Measurements from ENCODE around the gene C2CD4C.
"Not testable (repeated sequence)": the region's sequence is repeated elsewhere in the genome, so short reads cannot be mapped to it uniquely, and the experiment has no call there.

The C2CD4C gene

GRCh38 chr19:438416-438958, 29.5 kb upstream of the C2CD4C start:
- no peak for DNase-seq (ENCODE audit: low read depth, low spot score)

GRCh38 chr19:437041-437440, 28.1 kb upstream of the C2CD4C start:
- no peak for DNase-seq (ENCODE audit: low read depth, low spot score)

GRCh38 chr19:436413-436950, 27.5 kb upstream of the C2CD4C start:
- DNase-seq (ENCODE audit: low read depth, low spot score) = no peak

- no peak for DNase-seq (ENCODE audit: low read depth, low spot score)
Observed at GRCh38 chr19:435707-436412, 26.9 kb upstream of the C2CD4C start.

GRCh38 chr19:435056-435706, 26.2 kb upstream of the C2CD4C start:
- no peak for DNase-seq (ENCODE audit: low read depth, low spot score)

GRCh38 chr19:434152-434960, 25.4 kb upstream of the C2CD4C start:
- DNase-seq (ENCODE audit: low read depth, low spot score) = no peak

- DNase-seq (ENCODE audit: low read depth, low spot score) = no peak
Observed at GRCh38 chr19:430701-431100, 21.8 kb upstream of the C2CD4C start.

- no peak for DNase-seq (ENCODE audit: low read depth, low spot score)
Observed at GRCh38 chr19:428149-428548, 19.2 kb upstream of the C2CD4C start.

GRCh38 chr19:427675-428074, 18.7 kb upstream of the C2CD4C start:
- DNase-seq (ENCODE audit: low read depth, low spot score) = not testable (repeated sequence)

- no peak for DNase-seq (ENCODE audit: low read depth, low spot score)
Observed at GRCh38 chr19:426725-427445, 17.9 kb upstream of the C2CD4C start.

- no peak for DNase-seq (ENCODE audit: low read depth, low spot score)
Observed at GRCh38 chr19:425056-425455, 16.1 kb upstream of the C2CD4C start.

GRCh38 chr19:424546-424945, 15.6 kb upstream of the C2CD4C start:
- DNase-seq (ENCODE audit: low read depth, low spot score) = no peak

GRCh38 chr19:423691-424466, 14.9 kb upstream of the C2CD4C start:
- no peak for DNase-seq (ENCODE audit: low read depth, low spot score)

GRCh38 chr19:422917-423226, 13.9 kb upstream of the C2CD4C start:
- DNase-seq (ENCODE audit: low read depth, low spot score) = not testable (repeated sequence)

- no peak for DNase-seq (ENCODE audit: low read depth, low spot score)
Observed at GRCh38 chr19:422213-422916, 13.4 kb upstream of the C2CD4C start.

- no peak for DNase-seq (ENCODE audit: low read depth, low spot score)
Observed at GRCh38 chr19:419721-420515, 11.0 kb upstream of the C2CD4C start.

- DNase-seq (ENCODE audit: low read depth, low spot score) = no peak
Observed at GRCh38 chr19:418761-419671, 10.1 kb upstream of the C2CD4C start.

GRCh38 chr19:416416-416815, 7.5 kb upstream of the C2CD4C start:
- no peak for DNase-seq (ENCODE audit: low read depth, low spot score)

Measured in ELF-1 (cell line).